H1 (cell line): ENCODE results near the gene TMIGD2. TPM values are rescaled to one million over a fixed set of nuclear protein-coding genes. Genes with fewer than 3 reads are reported as not detected.

Experiments
- NRF1 ChIP-seq: IDR thresholded peaks from 2 replicates; pipeline ENCODE4 v1.6.1; 2011; ENCODE audit warnings: mild to moderate bottlenecking, low read depth, low read length, improper control_type of control experiment
- polyA plus RNA-seq, 7 experiments: library from polyadenylated mRNA; depleted of rRNA in 3 of 7; stranded (reverse) in 5 of 7; unstranded in 2 of 7; fragments of >200 nt in 5 of 7; fragments of 200-250 nt in 2 of 7; gene quantifications; 1 replicate in 5 of 7; 2 replicates in 1 of 7; 4 replicates in 1 of 7; pipeline versions ENCODE4 v1.2.1 to v1.2.3, GENCODE V29; 2011 to 2013; ENCODE audit warnings: missing spikeins in 2 of 7, mixed read lengths in 2 of 7
- total RNA-seq: library from RNA; stranded (reverse); fragmentation: NEBNext Ultra II Directional; extraction: Animal tissue kit (Norgen Biotek cat#: 25700); gene quantifications from 2 replicates; pipeline ENCODE4 v1.2.1, GENCODE V29; 2021

Gene TMIGD2
- total and polyA plus RNA-seq, 2 of the 8 experiments (the other 6 are each of a cell fraction or from before 2014, with no cell fraction given) = 0.39 to 0.41 TPM

GRCh38 chr19:4320419-4320818 is 18.2 kb upstream of the TMIGD2 start (continued):
- TF ChIP-seq NRF1 = no peak
